Fibroblast of lung (primary cell): ENCODE data around the gene MAP6. TPM values are rescaled to one million over a fixed set of nuclear protein-coding genes. Genes with fewer than 3 reads are reported as not detected.

Source experiments
- DNase-seq, 2 donors: peaks; one replicate each; pipeline versions ENCODE4 v3.0.0 to v3.0.0-alpha.2; 2010; ENCODE audit warnings: low read depth in 2 of 2
- H2AFZ ChIP-seq: 2 replicates; pipeline ENCODE4 v1.5.1; 2012; ENCODE audit warnings: low read length, control low read depth, inconsistent platforms
- H3K27ac ChIP-seq: 2 replicates; pipeline ENCODE4 v1.5.1; 2011; ENCODE audit warnings: low read length, control low read depth; ENCODE audit not compliant: insufficient read depth
- H3K27me3 ChIP-seq: 2 replicates; pipeline ENCODE4 v1.5.1; 2011; ENCODE audit warnings: mild to moderate bottlenecking, low read length; ENCODE audit not compliant: control insufficient read depth, insufficient read depth
- H3K36me3 ChIP-seq: 2 replicates; pipeline ENCODE4 v1.5.1; 2011; ENCODE audit warnings: low read length; ENCODE audit not compliant: control insufficient read depth, insufficient read depth
- H3K4me1 ChIP-seq: 2 replicates; pipeline ENCODE4 v1.5.1; 2011; ENCODE audit warnings: low read length; ENCODE audit not compliant: control insufficient read depth, insufficient read depth; ENCODE audit errors: extremely low read depth
- H3K4me2 ChIP-seq: 2 replicates; pipeline ENCODE4 v1.5.1; 2011; ENCODE audit warnings: low read length, control low read depth; ENCODE audit not compliant: insufficient read depth; ENCODE audit errors: extremely low read depth
- H3K4me3 ChIP-seq, 4 experiments: fragments of 200-600 bp in 1 of 4; sonication (generic) in 1 of 4; replicated peaks in 1 of 4; 2 replicates each; pipeline ENCODE4 v1.5.1; 2011 to 2016; ENCODE audit warnings: low read length in 4 of 4, low read depth in 3 of 4, mild to moderate bottlenecking in 3 of 4, control low read depth in 2 of 4, inconsistent platforms in 1 of 4, mixed read lengths in 1 of 4; ENCODE audit not compliant: insufficient read depth in 1 of 4; ENCODE audit errors: control extremely low read depth in 1 of 4
- H3K79me2 ChIP-seq: 2 replicates; pipeline ENCODE4 v1.5.1; 2012; ENCODE audit warnings: mild to moderate bottlenecking, low read length, inconsistent platforms; ENCODE audit not compliant: control insufficient read depth, insufficient read depth
- H3K9ac ChIP-seq: 2 replicates; pipeline ENCODE4 v1.5.1; 2011; ENCODE audit warnings: mild to moderate bottlenecking, low read length, control low read depth; ENCODE audit not compliant: insufficient read depth
- H3K9me3 ChIP-seq: 2 replicates; pipeline ENCODE4 v1.5.1; 2012; ENCODE audit warnings: low read depth, low read length; ENCODE audit not compliant: control insufficient read depth, insufficient read depth
- H4K20me1 ChIP-seq: 2 replicates; pipeline ENCODE4 v1.5.1; 2011; ENCODE audit warnings: low read length; ENCODE audit not compliant: control insufficient read depth, insufficient read depth; ENCODE audit errors: extremely low read depth
- EZH2 ChIP-seq: IDR thresholded peaks from 2 replicates; pipeline ENCODE4 v1.5.1; 2012; ENCODE audit warnings: low read length, control low read depth, mild to moderate bottlenecking; ENCODE audit errors: missing control alignments
- polyA plus RNA-seq, 2 donors: library from polyadenylated mRNA; depleted of rRNA in 1 of 2; stranded (reverse) in 1 of 2; unstranded in 1 of 2; fragments of >200 nt; gene quantifications; 2 replicates each; pipeline ENCODE4 v1.2.1, GENCODE V29; 2011 to 2012; ENCODE audit warnings: missing spikeins in 1 of 2
- total RNA-seq: library from RNA; depleted of rRNA; stranded (reverse); fragments of >200 nt; gene quantifications from 2 replicates; pipeline ENCODE4 v1.2.1, GENCODE V29; 2014
- TF ChIP-seq, protein P1 (sequence below), 2 donors: IDR thresholded peaks in 1 of 2; conservative IDR thresholded peaks in 1 of 2; 1 replicate in 1 of 2; 2 replicates in 1 of 2; pipeline ENCODE4 v1.5.1; 2011 to 2012; ENCODE audit warnings: low read length in 2 of 2, control low read depth in 1 of 2, inconsistent platforms in 1 of 2, low read depth in 1 of 2, mild to moderate bottlenecking in 1 of 2

MAP6 gene
- total and polyA plus RNA-seq, 2 donors (not counting 1 experiment from before 2014, with no cell fraction given), result 0.17 to 1.0 TPM

DNA sequence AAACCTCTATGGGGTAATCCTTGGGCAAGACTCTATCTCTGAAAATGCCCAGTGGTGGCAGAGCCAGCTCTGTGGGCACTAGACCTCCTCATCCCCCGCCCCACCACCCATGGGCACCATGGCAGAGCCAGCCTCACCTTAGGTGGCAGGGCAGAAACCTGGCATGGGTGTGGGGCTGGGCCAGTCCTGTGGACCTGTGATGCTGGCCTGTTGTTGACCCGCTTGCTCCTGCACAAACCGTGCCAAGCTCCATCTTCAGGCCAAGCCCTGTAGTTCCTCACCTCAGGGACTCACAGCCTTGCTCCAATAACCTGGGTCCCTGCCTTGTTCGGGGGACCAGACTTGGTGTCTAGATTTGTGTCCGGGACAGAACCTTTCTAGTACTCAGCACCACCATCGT is 115.7 kb downstream of the MAP6 start:
- Histone ChIP-seq H3K9me3 (no peaks in the 10 kb centered on the region), H3K79me2 (no peaks in the 10 kb centered on the region), H3K4me1 (peaks cover 27% of the 10 kb centered on the region), H3K27me3 (no peaks in the 10 kb centered on the region), H2AFZ (no peak overlapping the region), H3K4me3 (no peak overlapping the region), H3K27ac (no peak overlapping the region), H3K9ac (no peak overlapping the region), H3K36me3 (no peaks in the 10 kb centered on the region), H3K4me2 (no peak overlapping the region), H4K20me1 (no peaks in the 10 kb centered on the region)
- no peak for TF ChIP-seq EZH2
- TF ChIP-seq, protein P1, sequence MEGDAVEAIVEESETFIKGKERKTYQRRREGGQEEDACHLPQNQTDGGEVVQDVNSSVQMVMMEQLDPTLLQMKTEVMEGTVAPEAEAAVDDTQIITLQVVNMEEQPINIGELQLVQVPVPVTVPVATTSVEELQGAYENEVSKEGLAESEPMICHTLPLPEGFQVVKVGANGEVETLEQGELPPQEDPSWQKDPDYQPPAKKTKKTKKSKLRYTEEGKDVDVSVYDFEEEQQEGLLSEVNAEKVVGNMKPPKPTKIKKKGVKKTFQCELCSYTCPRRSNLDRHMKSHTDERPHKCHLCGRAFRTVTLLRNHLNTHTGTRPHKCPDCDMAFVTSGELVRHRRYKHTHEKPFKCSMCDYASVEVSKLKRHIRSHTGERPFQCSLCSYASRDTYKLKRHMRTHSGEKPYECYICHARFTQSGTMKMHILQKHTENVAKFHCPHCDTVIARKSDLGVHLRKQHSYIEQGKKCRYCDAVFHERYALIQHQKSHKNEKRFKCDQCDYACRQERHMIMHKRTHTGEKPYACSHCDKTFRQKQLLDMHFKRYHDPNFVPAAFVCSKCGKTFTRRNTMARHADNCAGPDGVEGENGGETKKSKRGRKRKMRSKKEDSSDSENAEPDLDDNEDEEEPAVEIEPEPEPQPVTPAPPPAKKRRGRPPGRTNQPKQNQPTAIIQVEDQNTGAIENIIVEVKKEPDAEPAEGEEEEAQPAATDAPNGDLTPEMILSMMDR (conservative IDR thresholded peaks at IDR 0.05 in 1 of 2, IDR thresholded peaks at IDR 0.05 in 1 of 2; ENCODE audit: low read depth in 1 of 2, low read length in 2 of 2), result no peak
- DNase-seq, result no peak

DNA sequence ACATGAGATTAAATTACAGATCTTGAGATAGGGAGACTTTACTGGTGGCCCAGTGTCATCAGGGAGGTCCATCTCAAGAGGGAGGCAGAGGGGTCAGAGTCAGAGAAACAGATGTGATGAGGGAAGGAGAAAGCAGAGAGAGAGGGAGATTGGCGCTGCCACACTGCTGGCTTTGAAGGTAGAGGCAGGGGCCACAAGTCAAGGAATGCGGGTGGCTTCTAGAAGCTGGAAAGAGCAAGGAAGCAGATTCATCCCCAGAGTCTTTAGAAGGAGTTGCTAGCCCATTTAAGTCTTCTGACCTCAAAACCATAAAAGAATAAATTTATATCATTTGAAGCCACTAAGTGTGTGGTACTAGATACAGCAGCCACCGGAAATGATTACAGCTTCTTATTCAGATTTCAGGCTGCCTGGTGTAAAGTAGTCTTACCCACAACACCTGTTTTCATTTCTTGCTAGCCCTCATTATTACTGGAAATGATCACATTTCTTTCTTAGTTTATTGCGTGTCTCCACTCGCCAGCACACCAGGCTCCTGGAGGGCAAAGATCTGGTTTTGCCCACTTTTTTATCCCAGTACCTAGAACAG is 119.4 kb downstream of the MAP6 start:
- Histone ChIP-seq H3K4me3 (no peak overlapping the region), H3K9ac (no peak overlapping the region), H3K27ac (no peak overlapping the region), H3K36me3 (no peaks in the 10 kb centered on the region), H3K27me3 (no peaks in the 10 kb centered on the region), H3K4me1 (peaks cover 8% of the 10 kb centered on the region), H4K20me1 (no peaks in the 10 kb centered on the region), H3K4me2 (no peak overlapping the region), H3K79me2 (no peaks in the 10 kb centered on the region), H3K9me3 (no peaks in the 10 kb centered on the region), H2AFZ (no peak overlapping the region)
- no peak for TF ChIP-seq EZH2
- TF ChIP-seq, protein P1 (conservative IDR thresholded peaks at IDR 0.05 in 1 of 2, IDR thresholded peaks at IDR 0.05 in 1 of 2; ENCODE audit: low read depth in 1 of 2, low read length in 2 of 2), result no peak
- no peak for DNase-seq

DNA sequence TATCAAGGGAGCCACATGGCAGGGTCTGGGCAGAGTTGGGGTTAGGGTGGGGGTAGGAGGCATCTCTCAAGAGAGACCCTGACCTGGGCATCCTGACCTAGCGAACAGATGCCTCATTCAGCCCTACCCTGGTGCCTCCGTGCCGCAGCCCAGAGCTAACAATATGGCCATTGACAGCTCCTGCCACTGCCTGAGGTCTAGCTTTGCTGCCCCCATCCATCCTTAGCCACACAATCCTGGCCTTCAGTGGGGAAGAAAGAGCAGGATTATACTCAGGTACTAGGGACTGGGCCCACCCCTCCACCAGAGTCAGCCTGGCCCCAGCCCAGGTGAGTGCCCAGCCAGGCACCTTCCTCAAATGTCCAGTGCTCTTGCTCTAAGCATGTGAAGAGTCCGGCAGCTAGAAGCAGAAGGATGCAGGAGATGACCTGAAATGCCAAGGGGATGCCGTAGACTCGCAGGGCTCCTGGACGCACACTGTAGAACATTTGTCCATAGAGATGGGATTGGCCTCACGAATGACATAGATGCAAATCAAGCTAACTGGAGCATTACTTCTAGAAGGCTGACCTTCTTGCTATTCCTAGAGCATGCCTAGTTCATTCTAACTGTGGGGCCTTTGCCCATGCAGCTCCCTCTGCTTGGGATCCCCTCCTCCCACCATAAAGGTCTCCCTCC is 120.1 kb downstream of the MAP6 start:
- H2AFZ ChIP-seq, result no peak overlapping the region

More for the DNA sequence above, 120.1 kb downstream of the MAP6 start:
- H3K36me3 ChIP-seq, result no peaks in the 10 kb centered on the region
- peaks cover 5% of the 10 kb centered on the region for H3K4me1 ChIP-seq
- no peaks in the 10 kb centered on the region for H4K20me1 ChIP-seq
- H3K9me3 ChIP-seq, result no peaks in the 10 kb centered on the region
- no peak overlapping the region for H3K4me3 ChIP-seq
- H3K27me3 ChIP-seq, result no peaks in the 10 kb centered on the region
- H3K79me2 ChIP-seq, result no peaks in the 10 kb centered on the region
- no peak for TF ChIP-seq EZH2
- TF ChIP-seq, protein P1 (conservative IDR thresholded peaks at IDR 0.05 in 1 of 2, IDR thresholded peaks at IDR 0.05 in 1 of 2; ENCODE audit: low read depth in 1 of 2, low read length in 2 of 2), result no peak
- H3K27ac ChIP-seq, result no peak overlapping the region
- no peak overlapping the region for H3K4me2 ChIP-seq
- DNase-seq, result no peak
- H3K9ac ChIP-seq, result no peak overlapping the region
